T-cell (primary cell): ENCODE data around the gene SLC38A7. TPM values are rescaled to one million over a fixed set of nuclear protein-coding genes. Genes with fewer than 3 reads are reported as not detected.

Source experiments
- ATAC-seq, 4 experiments: fragments of 200-7000 bp in 3 of 4; fragments of 150-1000 bp in 1 of 4; cut with Tn5 transposase; replicated peaks in 1 of 4; 1 replicate in 3 of 4; 2 replicates in 1 of 4; pipeline ENCODE4 v1.10.0; 2021; ENCODE audit warnings: moderate library complexity in 3 of 4, mild to moderate bottlenecking in 2 of 4, moderate number of reproducible peaks in 1 of 4
- CTCF ChIA-PET, 2 donors: fragments of 300-600 bp; sonication (Branson Sonifier 250); formaldehyde crosslinking; loops; one replicate each; lab custom pipeline; 2022; ENCODE audit warnings: antibody characterized with exemption in 2 of 2; lab: Charles Lee
- POLR2A ChIA-PET, 2 donors: fragments of 300-600 bp; sonication (Branson Sonifier 250); formaldehyde crosslinking; loops; one replicate each; lab custom pipeline; 2022; ENCODE audit warnings: antibody characterized with exemption in 2 of 2; lab: Charles Lee
- DNase-seq, 35 experiments: peaks; one replicate each; pipeline versions ENCODE4 v3.0.0 to v3.0.0-alpha.2; 2013 to 2023
- H3K27ac ChIP-seq: one replicate; pipeline ENCODE4 v1.5.1; 2013; ENCODE audit warnings: low read length
- H3K27me3 ChIP-seq, 2 experiments: replicated peaks in 1 of 2; 1 replicate in 1 of 2; 2 replicates in 1 of 2; pipeline versions ENCODE4 v1.6.1 to v1.7.0; 2013; ENCODE audit warnings: low read length in 1 of 2, mixed read lengths in 1 of 2; ENCODE audit not compliant: control insufficient read depth in 2 of 2, insufficient read depth in 2 of 2; ENCODE audit errors: extremely low read depth in 1 of 2
- H3K36me3 ChIP-seq, 2 donors: 1 replicate in 1 of 2; 2 replicates in 1 of 2; pipeline versions ENCODE4 v1.6.1 to v1.7.0; 2013; ENCODE audit warnings: low read length in 1 of 2; ENCODE audit not compliant: control insufficient read depth in 2 of 2, insufficient read depth in 1 of 2; ENCODE audit errors: extremely low read depth in 1 of 2
- H3K4me1 ChIP-seq, 2 experiments: 1 replicate in 1 of 2; 2 replicates in 1 of 2; pipeline versions ENCODE4 v1.6.1 to v1.7.0; 2013; ENCODE audit warnings: low read length in 2 of 2, mixed read lengths in 1 of 2; ENCODE audit not compliant: insufficient read depth in 2 of 2, control insufficient read depth in 1 of 2; ENCODE audit errors: extremely low read depth in 1 of 2
- H3K4me3 ChIP-seq, 2 donors: 1 replicate in 1 of 2; 2 replicates in 1 of 2; pipeline versions ENCODE4 v1.5.1 to v1.7.0; 2013; ENCODE audit warnings: mild to moderate bottlenecking in 2 of 2, low read length in 1 of 2, moderate library complexity in 1 of 2; ENCODE audit not compliant: control insufficient read depth in 1 of 2; ENCODE audit errors: extremely low read depth in 1 of 2
- H3K9me3 ChIP-seq: 2 replicates; pipeline ENCODE4 v1.7.0; 2013
- H3K27ac Mint-ChIP-seq, 2 donors: one replicate each; pipeline ENCODE4 v1.8.0; 2020 to 2021; ENCODE audit warnings: mild to moderate bottlenecking in 2 of 2, mixed read lengths in 2 of 2
- H3K27me3 Mint-ChIP-seq, 2 donors: one replicate each; pipeline ENCODE4 v1.8.0; 2021 to 2022; ENCODE audit warnings: mixed read lengths in 2 of 2
- H3K36me3 Mint-ChIP-seq: one replicate; pipeline ENCODE4 v1.8.0; 2021; ENCODE audit warnings: mixed read lengths
- H3K4me1 Mint-ChIP-seq, 3 donors: one replicate each; pipeline ENCODE4 v1.8.0; 2020 to 2022; ENCODE audit warnings: mixed read lengths in 3 of 3, mild to moderate bottlenecking in 1 of 3
- H3K4me3 Mint-ChIP-seq, 3 donors: one replicate each; pipeline ENCODE4 v1.8.0; 2020 to 2022; ENCODE audit warnings: mild to moderate bottlenecking in 3 of 3, mixed read lengths in 3 of 3, moderate library complexity in 3 of 3
- H3K9me3 Mint-ChIP-seq, 3 donors: one replicate each; pipeline ENCODE4 v1.8.0; 2020 to 2022; ENCODE audit warnings: mixed read lengths in 3 of 3
- WGBS: methylation state at CpG from one replicate; pipeline ENCODE4 v1.1.5; 2013; ENCODE audit warnings: missing lambda C conversion rate; ENCODE audit not compliant: insufficient coverage; 5-methylcytosine and 5-hydroxymethylcytosine counted together
- total RNA-seq, 35 experiments: library from RNA in 6 of 35; stranded (reverse) in 6 of 35; fragments of 120-200 nt in 1 of 35; gene quantifications; one replicate each; pipeline versions ENCODE4 v1.2.1 to v1.2.4 and lab custom pipeline; 2013 to 2026

The SLC38A7 gene, protein sequence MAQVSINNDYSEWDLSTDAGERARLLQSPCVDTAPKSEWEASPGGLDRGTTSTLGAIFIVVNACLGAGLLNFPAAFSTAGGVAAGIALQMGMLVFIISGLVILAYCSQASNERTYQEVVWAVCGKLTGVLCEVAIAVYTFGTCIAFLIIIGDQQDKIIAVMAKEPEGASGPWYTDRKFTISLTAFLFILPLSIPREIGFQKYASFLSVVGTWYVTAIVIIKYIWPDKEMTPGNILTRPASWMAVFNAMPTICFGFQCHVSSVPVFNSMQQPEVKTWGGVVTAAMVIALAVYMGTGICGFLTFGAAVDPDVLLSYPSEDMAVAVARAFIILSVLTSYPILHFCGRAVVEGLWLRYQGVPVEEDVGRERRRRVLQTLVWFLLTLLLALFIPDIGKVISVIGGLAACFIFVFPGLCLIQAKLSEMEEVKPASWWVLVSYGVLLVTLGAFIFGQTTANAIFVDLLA
- total RNA-seq: 10 to 100 TPM in 3 of 5 donors, 1 to 10 TPM in 2; 7.7 to 15.5 (median 13.4) TPM
- 7.4 TPM for total RNA-seq (2013)
- 4.3 to 15.2 (median 8.8) reads per million in 29 experiments for total RNA-seq (lab: John Stamatoyannopoulos, UW)

DNA sequence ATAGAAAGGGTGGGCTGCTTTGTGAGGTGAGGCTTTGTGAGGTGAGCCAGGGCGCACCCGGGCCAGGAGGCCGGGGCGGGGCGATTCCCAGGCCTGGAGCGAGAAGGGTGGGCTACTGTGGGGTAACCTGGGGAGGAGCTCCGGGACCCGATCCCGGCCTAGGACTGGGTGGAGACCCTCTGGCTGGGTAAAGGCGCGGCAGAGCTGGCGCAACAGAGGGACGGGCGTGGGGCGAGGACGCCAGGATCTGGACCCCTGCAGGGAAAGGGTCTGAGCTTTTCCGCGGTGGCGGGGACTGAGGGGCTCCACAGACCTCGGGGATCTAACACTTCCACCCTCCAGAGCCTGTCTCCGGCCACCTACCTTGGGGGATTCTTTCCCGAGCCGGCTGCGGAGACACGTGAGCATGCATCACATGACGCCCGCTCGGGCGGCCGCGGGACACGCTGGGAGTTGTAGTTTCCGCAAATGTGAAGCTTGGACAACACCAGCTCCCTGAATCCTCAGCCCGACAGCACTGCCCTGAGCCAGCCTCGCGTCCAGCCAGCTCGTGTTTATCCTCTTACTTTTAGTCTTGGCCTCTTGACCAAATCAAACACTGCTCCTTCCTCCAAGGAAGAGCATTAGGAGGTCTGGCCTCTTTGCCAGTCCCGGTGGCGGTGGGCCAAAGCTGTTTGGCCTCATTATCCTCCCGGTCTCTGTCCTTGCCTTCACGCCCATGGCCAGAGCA lies at the start of gene SLC38A7:
TSS of gene SLC38A7 (minus strand) at position 417 of the 730 bp plus-strand sequence. CDS start 4,644 bp downstream, outside the sequence.
- H3K27me3 ChIP-seq: no peaks in the 10 kb centered on the region
- H3K27ac ChIP-seq: peak within 1 kb of the TSS; percentile 18
- H3K4me1 ChIP-seq: peaks cover 5 to 22% of the 10 kb centered on the region in 2 experiments
- H3K4me3 ChIP-seq: peak within 1 kb of the TSS; percentile 81 to 86
- peak within 1 kb of the TSS; percentile 85 to 92 (median 91) for H3K4me3 Mint-ChIP-seq
- H3K36me3 ChIP-seq: no peaks in the 10 kb centered on the region
- ChIA-PET POLR2A (no interaction called here), CTCF (interaction anchor here in 1 of 2 donors (0.6 to 0.9 kb wide), 2 partner anchors 72 to 555 kb away, joined by 3 read pairs; partner anchors contain the start of gene CFAP20)
- no peaks in the 10 kb centered on the region for H3K9me3 ChIP-seq
- no peaks in the 10 kb centered on the region for H3K27me3 Mint-ChIP-seq
- H3K4me1 Mint-ChIP-seq: peaks cover 13 to 21% (median 19%) of the 10 kb centered on the region in 3 donors
- WGBS: 11% methylated on average over 40 of the region's 41 CpGs
- ATAC-seq (peak; percentile 92 to 99 (median 94)), DNase-seq (peak; percentile 29 to 78 (median 61))
- peaks cover 4% of the 10 kb centered on the region for H3K36me3 Mint-ChIP-seq
- peak within 1 kb of the TSS; percentile 49 to 79 for H3K27ac Mint-ChIP-seq
- no peaks in the 10 kb centered on the region for H3K9me3 Mint-ChIP-seq

DNA sequence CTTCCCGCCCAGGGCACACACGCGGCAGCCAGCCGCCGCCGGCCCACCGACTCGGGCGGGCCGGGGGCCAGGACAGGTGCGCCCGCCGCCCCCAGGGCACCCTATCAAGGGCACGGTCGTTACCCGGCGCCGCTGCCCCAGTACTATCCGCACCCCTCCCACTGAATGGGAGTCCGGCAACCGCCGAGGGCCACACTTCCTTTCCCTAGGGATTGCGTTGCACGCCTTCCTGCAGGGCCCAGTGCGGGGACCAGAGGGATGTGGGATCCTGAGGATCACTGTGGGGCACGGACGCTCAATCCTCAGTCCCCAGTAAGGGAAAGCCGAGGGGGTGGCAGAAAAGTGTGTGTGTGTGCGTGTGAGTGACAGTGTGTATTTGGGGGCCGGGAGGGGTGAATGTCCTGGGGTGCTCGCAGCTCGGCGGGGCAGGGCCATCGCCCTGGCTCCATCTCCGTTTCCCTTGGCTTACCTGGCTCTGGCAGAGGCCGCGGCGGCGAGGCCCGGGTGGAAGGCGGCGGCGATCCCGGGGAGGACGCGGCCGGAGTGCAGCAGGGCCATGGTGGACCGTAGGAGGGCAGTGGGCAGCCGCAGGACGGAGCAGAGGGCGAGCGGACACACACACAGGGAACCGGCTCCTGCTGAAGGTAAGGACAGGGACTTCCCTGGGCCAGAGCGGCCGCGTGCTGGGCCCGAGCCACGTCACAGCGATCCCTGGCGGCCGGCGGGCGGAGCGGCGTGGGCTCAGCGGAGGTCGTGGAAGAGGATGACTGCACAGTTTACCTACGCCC lies 49.3 kb upstream of the SLC38A7 start, which contains the start of gene GOT2:
TSS of gene GOT2 (minus strand) at position 646 of the 788 bp plus-strand sequence. CDS start at position 558, 88 bp downstream.
- peak within 1 kb of the TSS; percentile 94 to 98 (median 95) for H3K4me3 Mint-ChIP-seq
- ChIA-PET CTCF (interaction anchor here in 1 of 2 donors (0.7 kb wide), 1 partner anchor 22 kb away, joined by 3 read pairs; no protein-coding TSS in a partner anchor), POLR2A (no interaction called here)
- DNase-seq (peak; percentile 57 to 86 (median 70)), ATAC-seq (peak; percentile 97 to 99 (median 98))
- no peaks in the 10 kb centered on the region for H3K9me3 ChIP-seq
- WGBS: under 1% methylated on average over 68 of the region's 68 CpGs
- H3K36me3 Mint-ChIP-seq: no peaks in the 10 kb centered on the region
- peak within 1 kb of the TSS; percentile 84 to 92 for H3K4me3 ChIP-seq
- peak within 1 kb of the TSS; percentile 57 for H3K27ac ChIP-seq
- peaks cover 33 to 45% (median 40%) of the 10 kb centered on the region in 3 donors for H3K4me1 Mint-ChIP-seq
- H3K36me3 ChIP-seq: no peaks in the 10 kb centered on the region
- peaks cover 3 to 20% of the 10 kb centered on the region in 2 experiments for H3K4me1 ChIP-seq
- no peaks in the 10 kb centered on the region for H3K27me3 Mint-ChIP-seq
- H3K27me3 ChIP-seq: no peaks in the 10 kb centered on the region
- no peaks in the 10 kb centered on the region for H3K9me3 Mint-ChIP-seq
- H3K27ac Mint-ChIP-seq: peak within 1 kb of the TSS; percentile 55 to 90

DNA sequence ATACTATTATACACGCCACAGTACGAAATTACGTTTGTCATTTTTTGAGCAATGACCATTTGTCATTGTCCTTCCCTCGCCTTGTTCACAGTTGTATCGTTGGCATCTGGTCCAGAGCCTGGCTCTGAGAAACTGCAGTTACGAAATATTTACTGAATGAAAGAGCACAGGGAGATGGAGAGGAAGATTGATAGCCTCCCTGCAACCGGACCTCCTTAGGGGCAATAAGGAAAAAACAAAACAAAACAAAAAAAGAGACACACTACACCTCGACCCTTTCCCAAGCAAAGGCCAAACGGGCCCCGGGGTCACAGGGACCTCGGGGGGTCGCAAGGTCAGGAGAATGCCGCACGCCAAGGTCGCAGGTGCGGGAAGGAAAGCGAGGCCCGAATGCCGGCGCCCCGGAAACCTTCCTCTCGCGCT lies 48.7 kb upstream of the SLC38A7 start:
- H3K27me3 Mint-ChIP-seq: no peaks in the 10 kb centered on the region
- no peaks in the 10 kb centered on the region for H3K36me3 Mint-ChIP-seq
- peaks cover 33 to 46% (median 42%) of the 10 kb centered on the region in 3 donors for H3K4me1 Mint-ChIP-seq
- H3K36me3 ChIP-seq: no peaks in the 10 kb centered on the region
- H3K4me1 ChIP-seq: peaks cover 3 to 20% of the 10 kb centered on the region in 2 experiments
- no peaks in the 10 kb centered on the region for H3K27me3 ChIP-seq
- 6% methylated on average over 21 of the region's 23 CpGs for WGBS
- H3K27ac Mint-ChIP-seq: peak overlapping the region; percentile 25 to 30
- DNase-seq: peak in 1 of 35 experiments; percentile 1
- H3K9me3 Mint-ChIP-seq: no peaks in the 10 kb centered on the region
- H3K9me3 ChIP-seq: no peaks in the 10 kb centered on the region
- peak overlapping the region; percentile 4 for H3K27ac ChIP-seq
- ATAC-seq: no peak
- POLR2A ChIA-PET: no interaction called here
- CTCF ChIA-PET: no interaction called here
- peak overlapping the region; percentile 84 to 92 for H3K4me3 ChIP-seq
- H3K4me3 Mint-ChIP-seq: peak overlapping the region; percentile 94 to 98 (median 95)

DNA sequence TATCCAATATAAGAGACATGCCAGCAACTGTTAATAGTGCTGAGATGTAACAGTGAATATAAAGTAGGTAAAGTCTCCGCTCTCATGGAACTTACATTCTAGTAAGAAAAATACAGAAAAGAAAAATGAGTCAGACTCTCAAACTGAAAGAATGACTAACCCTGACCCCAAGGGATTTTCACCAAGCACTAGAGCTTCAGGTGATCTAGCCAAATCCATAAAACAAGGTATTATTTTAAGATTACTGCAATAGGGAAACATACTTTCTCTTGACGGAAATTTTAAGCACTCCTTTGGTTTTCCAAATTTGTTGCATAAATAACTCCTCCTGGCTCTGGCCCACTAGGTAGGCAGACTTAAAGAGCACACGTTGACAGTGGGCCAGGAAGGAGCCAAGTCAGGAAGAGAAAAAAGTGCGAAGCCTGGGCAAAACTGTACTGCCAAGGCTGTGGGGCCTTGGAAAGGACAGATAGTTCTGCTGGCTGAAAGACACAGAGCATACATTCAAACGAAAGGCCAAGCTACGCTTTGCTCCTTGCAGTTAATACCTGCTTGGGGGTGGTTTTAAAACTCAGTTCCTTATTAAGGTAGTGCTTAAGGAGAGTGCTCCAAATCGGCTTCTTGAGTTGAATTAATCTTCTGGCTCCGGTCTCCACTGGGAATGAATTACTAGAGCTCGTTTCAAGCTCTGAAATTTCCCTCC lies 48.1 kb upstream of the SLC38A7 start:
- Histone ChIP-seq H3K4me1 (peaks cover 3 to 20% of the 10 kb centered on the region in 2 experiments), H3K36me3 (no peaks in the 10 kb centered on the region), H3K4me3 (peak overlapping the region; percentile 84 to 92), H3K27me3 (no peaks in the 10 kb centered on the region), H3K27ac (peak overlapping the region; percentile 4), H3K9me3 (no peaks in the 10 kb centered on the region)
- Mint-ChIP-seq H3K9me3 (no peaks in the 10 kb centered on the region), H3K27ac (peak overlapping the region; percentile 25 to 30), H3K4me3 (peak overlapping the region; percentile 94 to 98 (median 95)), H3K36me3 (no peaks in the 10 kb centered on the region), H3K4me1 (peaks cover 33 to 49% (median 44%) of the 10 kb centered on the region in 3 donors), H3K27me3 (no peaks in the 10 kb centered on the region)
- ChIA-PET CTCF (no interaction called here), POLR2A (no interaction called here)
- peak in 1 of 35 experiments; percentile 8 for DNase-seq
- 44% methylated on average over 5 of the region's 9 CpGs for WGBS
- ATAC-seq: no peak

DNA sequence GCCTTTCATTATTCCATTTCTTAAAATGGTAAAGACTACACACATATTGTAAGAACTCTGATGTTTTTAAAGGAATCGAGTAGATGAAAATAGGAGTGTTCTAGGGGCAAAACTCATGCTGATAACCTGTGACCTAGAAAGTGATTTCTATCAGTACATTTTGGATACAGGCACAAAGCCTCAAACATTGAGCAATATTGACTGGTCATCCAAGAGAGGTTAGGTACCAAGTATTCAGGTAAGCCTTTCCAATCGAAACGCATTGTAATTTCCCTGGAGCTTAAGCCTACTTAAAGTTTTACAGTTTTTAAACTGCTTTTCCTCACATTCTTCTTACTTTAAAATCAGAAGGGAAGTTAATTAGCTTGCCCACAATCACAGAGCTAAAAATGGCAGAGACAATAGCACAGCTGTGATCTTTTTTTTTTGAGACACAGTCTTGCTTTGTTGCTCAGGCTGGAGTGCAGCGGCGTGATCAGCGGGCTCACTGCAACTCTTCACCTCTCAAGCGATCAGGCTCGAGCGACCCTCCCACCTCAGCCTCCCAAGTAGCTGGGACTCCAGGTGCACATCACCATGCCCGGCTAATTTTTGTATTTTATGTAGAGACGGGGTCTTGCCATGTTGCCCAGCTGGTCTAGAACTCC lies 46.3 kb upstream of the SLC38A7 start:
- Mint-ChIP-seq H3K36me3 (no peaks in the 10 kb centered on the region), H3K4me1 (peaks cover 33 to 49% (median 46%) of the 10 kb centered on the region in 3 donors), H3K4me3 (no peak overlapping the region), H3K27me3 (no peaks in the 10 kb centered on the region), H3K9me3 (no peaks in the 10 kb centered on the region), H3K27ac (no peak overlapping the region)
- H3K27me3 ChIP-seq: no peaks in the 10 kb centered on the region
- ATAC-seq: no peak
- H3K4me3 ChIP-seq: no peak overlapping the region
- H3K9me3 ChIP-seq: no peaks in the 10 kb centered on the region
- no peak overlapping the region for H3K27ac ChIP-seq
- no peak for DNase-seq
- POLR2A ChIA-PET: interaction anchor here in 1 of 2 donors (0.6 to 0.7 kb wide), 2 partner anchors 113 to 238 kb away, joined by 3 to 5 read pairs; no protein-coding TSS in a partner anchor
- CTCF ChIA-PET: interaction anchor here in 1 of 2 donors (1.0 kb wide), 1 partner anchor 25 kb away, joined by 3 read pairs; no protein-coding TSS in a partner anchor
- WGBS: 90% methylated on average over 2 of the region's 11 CpGs
- peaks cover 0 to 3% of the 10 kb centered on the region in 2 donors for H3K36me3 ChIP-seq
- peaks cover 3 to 20% of the 10 kb centered on the region in 2 experiments for H3K4me1 ChIP-seq
